Brain microvascular endothelial cell (primary cell): ENCODE results near the gene PEX5L.

ENCODE experiments used
- DNase-seq: peaks from one replicate; pipeline ENCODE4 v3.0.0-alpha.2; 2020
- H3K27ac ChIP-seq: fragments of 250-450 bp; sonication (Bioruptor Pico); 2 replicates; pipeline ENCODE4 v1.5.1; 2020; ENCODE audit warnings: mild to moderate bottlenecking, moderate library complexity
- H3K27me3 ChIP-seq: fragments of 250-450 bp; sonication (Bioruptor Pico); replicated peaks from 2 replicates; pipeline ENCODE4 v1.5.1; 2020; ENCODE audit warnings: mild to moderate bottlenecking
- H3K36me3 ChIP-seq: fragments of 250-450 bp; sonication (Bioruptor Pico); replicated peaks from 2 replicates; pipeline ENCODE4 v1.5.1; 2020; ENCODE audit warnings: mild to moderate bottlenecking
- H3K4me3 ChIP-seq: 2 replicates; pipeline ENCODE4 v1.5.1; 2011; ENCODE audit warnings: low read depth, mild to moderate bottlenecking, control low read depth, low read length, moderate library complexity
- in situ Hi-C: cut with HindIII; loops from 2 replicates; pipeline ENCODE4 v1.10.0; 2017; ENCODE audit warnings: low sequenced_read_pairs, low pct_ligation_motif_present
- TF ChIP-seq, protein P1 (sequence below): IDR thresholded peaks from 2 replicates; pipeline ENCODE4 v1.5.1; 2011; ENCODE audit warnings: low read depth, mild to moderate bottlenecking, moderate library complexity, low read length, control low read depth, inconsistent platforms; ENCODE audit errors: missing control alignments

PEX5L gene

GRCh38 chr3:179809639-179810038 lies 227.1 kb downstream of the PEX5L start:
- Histone ChIP-seq H3K4me3 (no peak overlapping the region), H3K27me3 (no peaks in the 10 kb centered on the region), H3K27ac (no peak overlapping the region), H3K36me3 (no peaks in the 10 kb centered on the region)
- DNase-seq: no peak
- TF ChIP-seq, protein P1, sequence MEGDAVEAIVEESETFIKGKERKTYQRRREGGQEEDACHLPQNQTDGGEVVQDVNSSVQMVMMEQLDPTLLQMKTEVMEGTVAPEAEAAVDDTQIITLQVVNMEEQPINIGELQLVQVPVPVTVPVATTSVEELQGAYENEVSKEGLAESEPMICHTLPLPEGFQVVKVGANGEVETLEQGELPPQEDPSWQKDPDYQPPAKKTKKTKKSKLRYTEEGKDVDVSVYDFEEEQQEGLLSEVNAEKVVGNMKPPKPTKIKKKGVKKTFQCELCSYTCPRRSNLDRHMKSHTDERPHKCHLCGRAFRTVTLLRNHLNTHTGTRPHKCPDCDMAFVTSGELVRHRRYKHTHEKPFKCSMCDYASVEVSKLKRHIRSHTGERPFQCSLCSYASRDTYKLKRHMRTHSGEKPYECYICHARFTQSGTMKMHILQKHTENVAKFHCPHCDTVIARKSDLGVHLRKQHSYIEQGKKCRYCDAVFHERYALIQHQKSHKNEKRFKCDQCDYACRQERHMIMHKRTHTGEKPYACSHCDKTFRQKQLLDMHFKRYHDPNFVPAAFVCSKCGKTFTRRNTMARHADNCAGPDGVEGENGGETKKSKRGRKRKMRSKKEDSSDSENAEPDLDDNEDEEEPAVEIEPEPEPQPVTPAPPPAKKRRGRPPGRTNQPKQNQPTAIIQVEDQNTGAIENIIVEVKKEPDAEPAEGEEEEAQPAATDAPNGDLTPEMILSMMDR: no peak
- in situ Hi-C loops: no loop called here

DNA sequence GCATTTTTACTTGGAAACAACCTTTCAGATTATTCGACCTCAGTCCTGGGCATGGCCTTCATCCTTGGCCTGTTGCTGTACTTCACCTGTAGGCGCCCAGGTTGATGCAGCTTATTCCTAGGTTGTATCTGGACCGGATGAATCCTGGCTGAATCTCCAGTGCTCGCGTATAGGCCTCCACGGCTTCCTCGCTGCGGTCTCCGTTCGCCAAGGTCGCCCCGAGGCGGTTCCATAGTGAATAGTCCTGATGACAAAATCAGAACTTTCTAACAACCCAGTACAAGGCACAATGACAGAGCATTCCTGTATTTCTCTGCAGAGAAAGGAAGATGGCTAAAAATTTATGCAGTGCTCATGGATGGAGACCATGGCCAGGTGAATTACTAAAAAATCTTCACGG lies 229.1 kb downstream of the PEX5L start:
- TF ChIP-seq, protein P1: no peak
- Histone ChIP-seq H3K36me3 (no peaks in the 10 kb centered on the region), H3K27me3 (no peaks in the 10 kb centered on the region), H3K27ac (no peak overlapping the region), H3K4me3 (no peak overlapping the region)
- in situ Hi-C loops: no loop called here
- no peak for DNase-seq

DNA sequence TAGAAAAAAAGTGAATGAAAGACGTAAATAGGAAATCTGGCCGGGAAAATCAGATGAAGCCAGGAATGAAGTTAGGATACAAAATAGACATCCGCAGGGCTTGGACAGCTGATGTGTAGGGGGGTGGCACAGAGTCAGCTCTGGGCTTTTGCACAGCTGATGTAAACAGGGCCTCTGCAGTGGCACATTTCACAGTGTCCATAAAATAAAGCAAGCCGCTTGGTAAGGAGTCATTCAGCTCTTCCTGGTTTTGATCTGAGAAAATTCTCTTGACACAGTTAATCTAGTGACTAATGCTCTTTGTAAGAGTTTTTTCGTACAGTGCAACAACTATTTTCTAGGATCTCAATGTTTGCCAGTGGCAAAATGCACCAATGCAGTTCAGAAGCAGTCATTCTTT lies 230.6 kb downstream of the PEX5L start:
- Histone ChIP-seq H3K27me3 (no peaks in the 10 kb centered on the region), H3K4me3 (no peak overlapping the region), H3K36me3 (no peaks in the 10 kb centered on the region), H3K27ac (no peak overlapping the region)
- in situ Hi-C loops: no loop called here
- no peak for DNase-seq
- TF ChIP-seq, protein P1: no peak

DNA sequence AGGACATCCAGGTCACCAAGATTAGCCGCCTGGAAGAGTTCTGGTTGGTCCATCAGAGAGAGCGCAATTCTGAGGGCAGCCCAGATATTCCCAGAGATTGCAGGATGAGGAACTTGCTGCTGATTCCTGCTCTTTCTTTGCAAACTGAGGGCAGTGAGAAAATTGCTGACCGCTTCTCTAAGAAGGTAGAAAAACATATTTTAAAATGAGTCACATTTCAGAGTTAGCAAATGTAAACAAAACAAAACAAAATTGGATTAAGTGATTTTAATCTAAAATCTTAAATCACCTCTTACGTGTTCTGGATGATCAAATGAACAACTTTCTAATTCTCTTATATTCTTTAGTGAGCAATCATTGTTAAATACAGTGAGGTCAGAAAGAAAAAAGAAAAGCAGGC lies 234.9 kb downstream of the PEX5L start:
- Histone ChIP-seq H3K27ac (peak overlapping the region; percentile 16), H3K36me3 (no peaks in the 10 kb centered on the region), H3K27me3 (no peaks in the 10 kb centered on the region), H3K4me3 (no peak overlapping the region)
- TF ChIP-seq, protein P1: no peak
- no peak for DNase-seq
- in situ Hi-C loops: no loop called here

DNA sequence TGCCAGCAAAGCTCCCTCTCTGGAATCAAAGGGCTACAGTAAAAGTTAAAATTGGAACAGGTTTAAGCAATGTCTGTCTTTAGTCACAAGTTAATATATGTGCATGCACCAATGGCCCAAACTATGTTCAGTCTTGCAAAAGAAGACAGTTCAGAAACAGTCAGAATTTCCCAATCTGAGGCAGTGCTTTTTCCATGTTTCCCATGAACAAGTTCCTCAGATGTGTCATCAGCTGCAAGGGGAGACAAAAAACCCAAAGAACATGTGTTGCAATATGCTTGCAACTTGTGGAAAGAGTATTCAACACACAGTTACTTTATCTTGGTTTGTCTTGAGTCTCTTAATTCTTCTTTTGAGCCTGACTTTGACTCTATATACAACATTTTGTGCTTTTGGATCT lies 235.5 kb downstream of the PEX5L start:
- in situ Hi-C loops: no loop called here
- H3K27me3 ChIP-seq: no peaks in the 10 kb centered on the region
- no peak overlapping the region for H3K4me3 ChIP-seq
- H3K27ac ChIP-seq: peak overlapping the region; percentile 16
- DNase-seq: peak; percentile 76
- H3K36me3 ChIP-seq: no peaks in the 10 kb centered on the region
- TF ChIP-seq, protein P1: no peak

DNA sequence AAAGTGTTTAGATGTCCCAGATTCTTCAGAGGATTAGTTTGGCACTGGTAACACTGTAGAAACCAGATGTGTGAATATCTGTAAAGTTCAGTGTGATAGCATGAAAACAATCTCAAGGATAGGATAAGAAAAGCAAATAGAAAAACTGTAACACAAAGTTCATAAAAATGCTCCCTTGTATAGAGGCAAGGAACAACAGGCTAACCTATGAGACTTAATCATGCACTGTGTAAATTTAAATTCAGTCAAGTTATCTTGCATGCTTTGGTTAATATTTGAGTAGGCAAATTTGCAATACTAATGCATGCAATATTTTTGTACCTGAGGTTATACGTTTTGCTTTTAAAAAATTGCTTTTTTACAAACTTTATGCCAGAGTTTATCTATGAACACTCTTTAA lies 239.5 kb downstream of the PEX5L start:
- no peak overlapping the region for H3K4me3 ChIP-seq
- in situ Hi-C loops: no loop called here
- H3K36me3 ChIP-seq: no peaks in the 10 kb centered on the region
- H3K27me3 ChIP-seq: no peaks in the 10 kb centered on the region
- TF ChIP-seq, protein P1: no peak
- H3K27ac ChIP-seq: no peak overlapping the region
- DNase-seq: no peak
